ENCODE measurements around the gene ITGA8.
"Not testable (repeated sequence)": the region's sequence is repeated elsewhere in the genome, so short reads cannot be mapped to it uniquely, and the experiment has no call there.

ITGA8 gene

DNA sequence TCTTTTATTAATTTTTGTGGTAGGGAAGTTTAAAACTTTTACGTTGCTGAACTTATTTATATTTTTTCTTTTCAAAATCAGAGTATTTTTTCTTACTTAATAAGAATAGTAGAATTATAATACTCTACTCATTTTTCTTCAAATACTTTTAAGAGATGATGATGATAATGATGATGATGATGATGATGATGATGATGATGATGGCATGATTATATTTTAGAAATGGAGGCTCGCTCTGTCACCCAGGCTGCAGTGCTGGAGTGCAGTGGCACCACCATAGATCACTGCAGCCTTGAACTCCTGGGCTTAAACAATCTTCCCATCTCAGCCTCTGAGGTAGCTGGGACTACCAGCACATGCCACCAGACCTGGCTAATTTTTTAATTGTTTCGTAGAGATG, 230.3 kb downstream of the ITGA8 start:
- no peak for DNase-seq

DNA sequence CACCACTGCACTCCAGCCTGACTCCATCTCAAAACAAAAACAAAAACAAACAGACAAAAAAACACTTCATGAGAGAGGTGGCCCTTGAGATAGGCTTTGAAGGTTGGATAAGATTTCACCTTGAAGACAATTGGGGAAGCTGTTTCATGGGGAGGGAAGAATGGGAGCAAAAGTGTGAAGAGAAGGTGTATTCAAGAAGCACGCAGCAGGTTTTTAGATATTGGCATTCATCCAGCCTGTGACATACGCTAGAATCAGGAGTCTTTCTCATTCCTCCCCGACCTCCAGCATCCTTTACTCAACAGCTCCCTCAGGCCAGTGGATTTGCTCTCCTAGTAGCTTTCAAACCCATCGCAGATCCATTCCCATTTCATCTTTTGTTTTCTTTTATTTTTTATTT, 232.3 kb downstream of the ITGA8 start:
- no peak for DNase-seq

DNA sequence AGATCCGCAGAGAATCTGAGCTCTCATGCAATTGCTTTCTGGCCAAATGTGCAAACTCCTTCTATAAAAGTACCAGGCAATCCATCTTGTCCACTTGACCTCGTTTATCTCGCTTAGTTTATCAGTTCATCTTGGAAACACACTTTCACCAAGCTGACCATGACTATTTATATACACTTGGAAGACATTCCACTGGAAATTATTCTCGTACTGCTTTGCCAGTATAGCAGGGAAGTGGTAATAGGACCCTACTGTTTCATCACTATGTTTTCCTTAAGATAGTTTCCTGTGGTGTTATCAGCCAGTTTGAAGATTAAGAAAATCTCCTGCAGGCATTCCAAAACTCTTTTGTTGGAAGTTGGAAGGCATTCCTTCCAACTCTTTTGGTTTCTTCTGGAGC, 233.3 kb downstream of the ITGA8 start:
- no peak for DNase-seq

DNA sequence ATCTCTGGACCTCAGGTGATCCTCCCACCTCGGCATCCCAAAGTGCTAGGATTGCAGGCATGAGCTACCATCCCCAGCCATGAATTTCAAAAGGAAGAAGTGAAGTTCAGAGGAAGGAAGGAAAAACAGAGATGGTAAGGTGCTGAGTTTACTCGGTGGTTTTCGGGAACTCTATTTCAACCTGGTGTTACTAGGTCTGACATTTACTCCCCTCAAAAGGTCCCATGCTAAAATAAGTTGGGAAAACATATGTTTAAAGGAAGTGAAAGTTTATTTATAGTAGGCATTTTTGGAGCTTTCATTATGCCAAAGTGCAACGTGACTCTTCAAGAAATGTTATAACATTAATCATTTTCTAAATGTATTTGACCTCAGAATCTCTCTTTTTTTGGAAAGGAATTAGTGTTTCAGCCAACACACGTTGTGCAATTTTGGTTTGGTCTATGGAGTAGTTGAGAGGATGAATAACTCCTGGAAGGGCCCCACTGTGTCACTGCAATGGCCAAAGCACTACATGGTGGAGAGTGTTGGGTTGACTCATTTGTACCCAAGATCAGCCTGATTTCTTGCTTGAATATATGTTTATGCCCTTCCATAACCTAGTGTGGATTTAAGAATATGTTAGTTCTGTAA, 233.9 kb downstream of the ITGA8 start:
- no peak for DNase-seq

- DNase-seq, result no peak
Observed at GRCh38 chr10:15485027-15485426, 234.7 kb downstream of the ITGA8 start.

- no peak for DNase-seq
Observed at GRCh38 chr10:15484128-15484527, 235.6 kb downstream of the ITGA8 start.

DNA sequence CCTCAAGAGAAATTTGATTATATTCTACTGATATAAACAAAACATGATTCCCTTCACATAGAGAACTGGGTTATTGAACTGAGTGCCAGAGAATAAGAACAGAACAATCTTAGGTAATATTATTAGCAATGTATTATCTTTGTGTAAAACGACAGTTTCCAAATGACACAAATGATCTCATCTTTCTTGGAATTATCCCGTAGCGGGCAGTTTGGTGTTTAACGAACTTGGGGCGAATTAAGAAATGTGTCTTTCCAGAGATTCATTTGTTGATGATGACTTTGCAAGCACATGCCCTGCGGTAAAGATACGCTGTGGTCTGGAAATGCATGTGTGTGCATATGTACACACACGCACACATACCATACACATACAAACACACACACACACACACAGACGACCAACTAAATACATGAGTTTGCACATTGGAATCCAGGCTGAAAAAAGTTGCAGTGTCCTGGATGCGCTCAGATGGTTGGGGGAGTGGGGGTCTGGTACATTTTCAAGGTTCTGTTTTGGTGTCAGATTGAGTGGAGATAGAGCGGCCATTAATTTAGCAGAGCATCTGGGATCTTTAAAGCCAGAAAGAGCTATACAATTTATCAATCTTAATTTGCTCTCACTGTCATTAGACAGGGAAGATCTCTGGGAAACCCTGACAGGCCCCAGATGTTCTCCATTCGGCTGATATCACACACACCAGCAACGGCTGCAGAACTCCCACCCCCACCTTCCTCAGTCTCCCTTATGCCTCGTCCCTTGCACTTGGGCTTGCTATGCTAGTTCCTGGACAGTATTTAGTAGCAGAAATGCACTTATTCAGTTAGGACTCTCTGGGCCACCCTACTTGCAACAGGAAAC, 236.3 kb downstream of the ITGA8 start:
- no peak for DNase-seq

DNA sequence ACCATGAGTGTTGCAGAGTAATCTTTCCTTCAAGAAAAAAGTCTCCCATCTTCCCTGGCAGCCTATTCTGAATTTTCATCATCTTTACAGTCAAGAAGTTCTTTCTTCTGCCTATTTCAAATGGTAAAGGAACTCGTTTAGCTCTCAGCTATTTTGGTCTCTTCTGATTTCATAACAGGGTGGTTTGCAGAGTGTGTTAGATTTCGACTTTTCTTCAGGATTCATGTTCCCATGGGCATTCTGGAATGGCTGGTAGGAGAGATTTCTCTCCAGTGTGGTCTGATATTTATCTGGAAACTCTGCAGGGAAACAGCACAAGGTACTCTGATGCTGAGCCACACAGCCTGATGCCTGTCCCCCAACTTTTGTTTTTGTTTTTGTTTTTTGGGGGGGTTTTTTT, 237.6 kb downstream of the ITGA8 start:
- DNase-seq, result no peak

DNA sequence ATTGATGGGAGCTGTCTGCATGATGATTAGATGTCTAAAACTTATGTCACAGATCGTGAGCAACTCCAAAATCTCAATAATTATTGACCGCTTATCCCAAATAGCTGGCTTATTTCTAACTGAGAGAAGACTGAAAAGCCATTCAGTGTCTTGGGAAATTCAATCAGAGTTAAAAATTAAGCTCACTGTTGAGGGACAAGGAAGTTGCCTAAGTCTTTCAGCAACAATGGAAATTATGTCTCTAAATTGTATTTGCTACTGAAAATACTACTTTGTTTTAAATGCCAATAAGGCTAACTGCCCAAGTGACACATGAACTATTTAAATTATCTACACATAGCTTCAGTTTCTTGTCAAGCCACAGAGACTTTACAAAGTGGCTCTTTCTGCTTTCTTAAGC, 240.8 kb downstream of the ITGA8 start:
- no peak for DNase-seq

GRCh38 chr10:15478429-15478828, 241.3 kb downstream of the ITGA8 start:
- no peak for DNase-seq

- DNase-seq, result no peak
Observed at GRCh38 chr10:15476337-15476736, 243.4 kb downstream of the ITGA8 start.

GRCh38 chr10:15475439-15475838, 244.3 kb downstream of the ITGA8 start:
- not testable (repeated sequence) for DNase-seq

- no peak for DNase-seq
Observed at GRCh38 chr10:15474671-15475070, 245.1 kb downstream of the ITGA8 start.

- no peak for DNase-seq
Observed at GRCh38 chr10:15473396-15473767, 246.3 kb downstream of the ITGA8 start.

- no peak for DNase-seq
Observed at GRCh38 chr10:15472431-15473395, 247.0 kb downstream of the ITGA8 start.

GRCh38 chr10:15472008-15472407, 247.7 kb downstream of the ITGA8 start:
- DNase-seq, result no peak

- DNase-seq, result no peak
Observed at GRCh38 chr10:15469111-15469510, 250.6 kb downstream of the ITGA8 start.

GRCh38 chr10:15464381-15464780, 255.3 kb downstream of the ITGA8 start:
- no peak for DNase-seq
